Activated gamma-delta T cell treated with Interleukin-2 at 50 U/mL for 16 hours (primary cell): ENCODE data around the gene COLEC12.

Experiments used
- DNase-seq: peaks from one replicate; pipeline ENCODE4 v3.0.0-alpha.2; 2020

The COLEC12 gene

GRCh38 chr18:434410-434809 is 66.1 kb downstream of the COLEC12 start:
- no peak for DNase-seq

GRCh38 chr18:433960-434359 is 66.5 kb downstream of the COLEC12 start:
- DNase-seq: no peak

GRCh38 chr18:433298-433697 is 67.2 kb downstream of the COLEC12 start:
- no peak for DNase-seq

GRCh38 chr18:432791-433190 is 67.7 kb downstream of the COLEC12 start:
- DNase-seq: no peak

- no peak for DNase-seq
Observed at GRCh38 chr18:429030-429429, 71.5 kb downstream of the COLEC12 start.

GRCh38 chr18:427005-427404 is 73.5 kb downstream of the COLEC12 start:
- DNase-seq: no peak

GRCh38 chr18:425106-425745 is 75.3 kb downstream of the COLEC12 start:
- no peak for DNase-seq

- DNase-seq: no peak
Observed at GRCh38 chr18:424668-425067, 75.8 kb downstream of the COLEC12 start.

- no peak for DNase-seq
Observed at GRCh38 chr18:424071-424661, 76.3 kb downstream of the COLEC12 start.

- DNase-seq: no peak
Observed at GRCh38 chr18:422966-423365, 77.5 kb downstream of the COLEC12 start.

- DNase-seq: no peak
Observed at GRCh38 chr18:421247-422155, 79.0 kb downstream of the COLEC12 start.

GRCh38 chr18:420661-421246 is 79.7 kb downstream of the COLEC12 start:
- no peak for DNase-seq

- DNase-seq: no peak
Observed at GRCh38 chr18:419541-420175, 80.8 kb downstream of the COLEC12 start.

GRCh38 chr18:417495-417894 is 83.0 kb downstream of the COLEC12 start:
- no peak for DNase-seq

GRCh38 chr18:416930-417329 is 83.6 kb downstream of the COLEC12 start:
- no peak for DNase-seq

- DNase-seq: no peak
Observed at GRCh38 chr18:415617-416612, 84.6 kb downstream of the COLEC12 start.

GRCh38 chr18:415047-415446 is 85.5 kb downstream of the COLEC12 start:
- no peak for DNase-seq

- no peak for DNase-seq
Observed at GRCh38 chr18:413233-413632, 87.3 kb downstream of the COLEC12 start.

GRCh38 chr18:410047-410455 is 90.5 kb downstream of the COLEC12 start:
- no peak for DNase-seq

- no peak for DNase-seq
Observed at GRCh38 chr18:408367-408766, 92.1 kb downstream of the COLEC12 start.

GRCh38 chr18:407626-408224 is 92.8 kb downstream of the COLEC12 start:
- no peak for DNase-seq
